Measurements from ENCODE around the gene APEH. TPM values are rescaled to one million over a fixed set of nuclear protein-coding genes. Genes with fewer than 3 reads are reported as not detected.

The APEH gene
- total RNA-seq, 1 donor from 2014 or later: 126 TPM

GRCh38 chr3:49666592-49666991 is 7.6 kb upstream of the APEH start:
- H3K4me3 ChIP-seq (ENCODE audit: low read depth, low read length): no peak overlapping the region
- no peak for DNase-seq (ENCODE audit: low read depth)
- no peak for TF ChIP-seq CTCF (conservative IDR thresholded peaks at IDR 0.05; ENCODE audit: low read depth, low read length)

GRCh38 chr3:49667701-49668413 is 6.3 kb upstream of the APEH start:
- no peak overlapping the region for H3K4me3 ChIP-seq (ENCODE audit: low read depth, low read length)
- no peak for DNase-seq (ENCODE audit: low read depth)
- TF ChIP-seq CTCF (conservative IDR thresholded peaks at IDR 0.05; ENCODE audit: low read depth, low read length): no peak

GRCh38 chr3:49668414-49668797 is 5.7 kb upstream of the APEH start:
- DNase-seq (ENCODE audit: low read depth): no peak
- peak; percentile 11 for TF ChIP-seq CTCF (conservative IDR thresholded peaks at IDR 0.05; ENCODE audit: low read depth, low read length)
- no peak overlapping the region for H3K4me3 ChIP-seq (ENCODE audit: low read depth, low read length)

- H3K4me3 ChIP-seq (ENCODE audit: low read depth, low read length): no peak overlapping the region
- DNase-seq (ENCODE audit: low read depth): no peak
- TF ChIP-seq CTCF (conservative IDR thresholded peaks at IDR 0.05; ENCODE audit: low read depth, low read length): no peak
These were observed 5.3 kb upstream of the APEH start for GRCh38 chr3:49668861-49669260.

- no peak for TF ChIP-seq CTCF (conservative IDR thresholded peaks at IDR 0.05; ENCODE audit: low read depth, low read length)
- DNase-seq (ENCODE audit: low read depth): no peak
- no peak overlapping the region for H3K4me3 ChIP-seq (ENCODE audit: low read depth, low read length)
These were observed 4.8 kb upstream of the APEH start for GRCh38 chr3:49669352-49669751.

- no peak for DNase-seq (ENCODE audit: low read depth)
- H3K4me3 ChIP-seq (ENCODE audit: low read depth, low read length): no peak overlapping the region
- TF ChIP-seq CTCF (conservative IDR thresholded peaks at IDR 0.05; ENCODE audit: low read depth, low read length): no peak
These were observed 3.2 kb upstream of the APEH start for GRCh38 chr3:49670940-49671290.
